GM12891 (cell line): Measurements from ENCODE around the gene CETN1.

Experiments used
- PAX5 ChIP-seq: IDR thresholded peaks from 2 replicates; pipeline ENCODE4 v1.6.1; 2011; ENCODE audit warnings: low read length, moderate library complexity, mild to moderate bottlenecking; ENCODE audit not compliant: insufficient read depth, severe bottlenecking
- POLR2A ChIP-seq: IDR thresholded peaks from 2 replicates; pipeline ENCODE4 v1.6.1; 2011; ENCODE audit warnings: low read depth, low read length, control low read depth
- TAF1 ChIP-seq: IDR thresholded peaks from 2 replicates; pipeline ENCODE4 v1.6.1; 2011; ENCODE audit warnings: low read depth, low read length, control low read depth

DNA sequence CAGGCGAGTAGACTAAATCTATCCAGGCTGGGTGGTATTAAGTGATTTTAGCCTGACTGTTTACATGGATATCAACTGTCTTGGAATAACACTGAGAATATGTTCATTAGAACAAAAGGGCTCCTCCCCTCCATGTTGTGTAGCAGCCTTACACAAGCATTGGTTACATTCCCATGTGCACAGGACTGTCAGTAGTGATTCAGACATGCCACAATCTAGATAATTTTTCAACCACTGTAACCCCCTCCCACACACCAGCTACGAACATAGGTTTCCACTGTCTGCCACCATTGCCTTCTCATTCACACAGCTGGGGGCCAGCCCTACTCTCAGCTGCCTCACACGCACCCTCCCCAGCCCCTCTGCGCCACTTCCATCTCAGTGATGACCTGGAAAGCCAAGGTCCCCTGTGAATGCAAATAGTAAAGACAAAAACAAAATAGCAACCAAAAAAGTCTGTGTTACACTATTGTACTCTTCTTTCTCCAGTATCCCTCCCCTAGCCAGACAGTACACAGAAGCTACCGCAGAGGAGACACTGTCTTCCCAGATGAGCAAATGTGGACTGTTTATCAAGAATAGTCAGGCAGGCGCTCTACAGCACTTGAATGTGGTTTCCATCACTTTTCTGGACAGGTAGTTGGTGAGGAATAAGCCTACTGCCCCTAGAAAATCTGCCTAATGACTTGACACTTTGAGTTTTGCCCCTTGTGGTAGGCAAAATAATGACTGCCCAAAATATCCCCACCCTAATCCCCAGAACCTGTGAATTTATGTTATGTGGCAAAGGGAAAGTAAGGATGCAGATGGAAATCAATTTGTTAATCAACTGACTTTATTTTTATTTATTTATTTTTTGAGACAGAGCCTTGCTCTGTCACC lies 49.3 kb downstream of the CETN1 start:
- TF ChIP-seq POLR2A (no peak), TAF1 (no peak), PAX5 (no peak)
